ENCODE measurements around the gene SNAP47.

DNA sequence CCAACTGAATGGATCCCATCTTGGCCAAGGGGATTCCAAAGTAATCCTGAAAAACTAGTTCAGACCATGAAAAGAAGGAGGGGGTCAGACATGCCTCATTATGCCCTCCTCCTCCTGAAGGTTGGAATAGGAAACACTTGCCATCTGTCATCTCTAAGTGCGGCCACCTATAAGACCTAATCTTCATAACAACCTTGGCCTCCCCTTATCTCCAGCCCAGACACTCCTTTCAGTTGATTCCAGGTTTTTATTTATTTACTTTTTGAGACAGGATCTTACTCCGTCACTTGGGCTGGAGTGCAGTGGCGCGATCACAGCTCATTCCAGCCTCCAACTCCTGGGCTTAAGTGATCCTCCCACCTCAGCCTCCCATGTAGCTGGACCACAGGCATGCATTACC, 19.7 kb downstream of the SNAP47 start:
- TF ChIP-seq ZNF70 (CRISPR knock-in tag; IDR thresholded peaks at IDR 0.05) (no peak), RARB (CRISPR knock-in tag; IDR thresholded peaks at IDR 0.05) (no peak), ZNF8 (CRISPR knock-in tag; IDR thresholded peaks at IDR 0.05) (no peak), ARNTL (CRISPR knock-in tag; IDR thresholded peaks at IDR 0.05; ENCODE audit: borderline replicate concordance, low read depth) (no peak), TCF4 (CRISPR knock-in tag; IDR thresholded peaks at IDR 0.05; ENCODE audit: borderline replicate concordance) (no peak), ZFP3 (CRISPR knock-in tag; IDR thresholded peaks at IDR 0.05) (no peak), ZNF565 (CRISPR knock-in tag; conservative IDR thresholded peaks at IDR 0.05; ENCODE audit: low read depth) (no peak), ESRRG (CRISPR knock-in tag; IDR thresholded peaks at IDR 0.05) (no peak)
- TF ChIP-seq, protein P1, sequence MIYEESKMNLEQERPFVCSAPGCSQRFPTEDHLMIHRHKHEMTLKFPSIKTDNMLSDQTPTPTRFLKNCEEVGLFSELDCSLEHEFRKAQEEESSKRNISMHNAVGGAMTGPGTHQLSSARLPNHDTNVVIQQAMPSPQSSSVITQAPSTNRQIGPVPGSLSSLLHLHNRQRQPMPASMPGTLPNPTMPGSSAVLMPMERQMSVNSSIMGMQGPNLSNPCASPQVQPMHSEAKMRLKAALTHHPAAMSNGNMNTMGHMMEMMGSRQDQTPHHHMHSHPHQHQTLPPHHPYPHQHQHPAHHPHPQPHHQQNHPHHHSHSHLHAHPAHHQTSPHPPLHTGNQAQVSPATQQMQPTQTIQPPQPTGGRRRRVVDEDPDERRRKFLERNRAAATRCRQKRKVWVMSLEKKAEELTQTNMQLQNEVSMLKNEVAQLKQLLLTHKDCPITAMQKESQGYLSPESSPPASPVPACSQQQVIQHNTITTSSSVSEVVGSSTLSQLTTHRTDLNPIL (CRISPR knock-in tag; IDR thresholded peaks at IDR 0.05; ENCODE audit: low read depth): no peak
- TF ChIP-seq, protein P2, sequence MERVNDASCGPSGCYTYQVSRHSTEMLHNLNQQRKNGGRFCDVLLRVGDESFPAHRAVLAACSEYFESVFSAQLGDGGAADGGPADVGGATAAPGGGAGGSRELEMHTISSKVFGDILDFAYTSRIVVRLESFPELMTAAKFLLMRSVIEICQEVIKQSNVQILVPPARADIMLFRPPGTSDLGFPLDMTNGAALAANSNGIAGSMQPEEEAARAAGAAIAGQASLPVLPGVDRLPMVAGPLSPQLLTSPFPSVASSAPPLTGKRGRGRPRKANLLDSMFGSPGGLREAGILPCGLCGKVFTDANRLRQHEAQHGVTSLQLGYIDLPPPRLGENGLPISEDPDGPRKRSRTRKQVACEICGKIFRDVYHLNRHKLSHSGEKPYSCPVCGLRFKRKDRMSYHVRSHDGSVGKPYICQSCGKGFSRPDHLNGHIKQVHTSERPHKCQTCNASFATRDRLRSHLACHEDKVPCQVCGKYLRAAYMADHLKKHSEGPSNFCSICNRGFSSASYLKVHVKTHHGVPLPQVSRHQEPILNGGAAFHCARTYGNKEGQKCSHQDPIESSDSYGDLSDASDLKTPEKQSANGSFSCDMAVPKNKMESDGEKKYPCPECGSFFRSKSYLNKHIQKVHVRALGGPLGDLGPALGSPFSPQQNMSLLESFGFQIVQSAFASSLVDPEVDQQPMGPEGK (CRISPR knock-in tag; IDR thresholded peaks at IDR 0.05; ENCODE audit: borderline replicate concordance): no peak

Measured in SK-N-SH treated with all-trans-retinoic acid at 6 μM for 48 hours (cell line).